GM18502 (cell line): ENCODE data around the gene DUSP11.
"Not testable (repeated sequence)": the region's sequence is repeated elsewhere in the genome, so short reads cannot be mapped to it uniquely, and the experiment has no call there.

ENCODE experiments used
- ATAC-seq: cut with Tn5 transposase; IDR thresholded peaks from one replicate; pipeline ENCODE4 v1.9.1; 2021; ENCODE audit warnings: mild to moderate bottlenecking; ENCODE audit not compliant: unreplicated experiment, poor library complexity

DUSP11 gene

GRCh38 chr2:73779467-73780236, at the start of gene DUSP11:
Gene DUSP11 (minus strand): TSS chr2:73780103. CDS start chr2:73779974, 129 bp downstream.
- ATAC-seq: peak; percentile 99

DNA sequence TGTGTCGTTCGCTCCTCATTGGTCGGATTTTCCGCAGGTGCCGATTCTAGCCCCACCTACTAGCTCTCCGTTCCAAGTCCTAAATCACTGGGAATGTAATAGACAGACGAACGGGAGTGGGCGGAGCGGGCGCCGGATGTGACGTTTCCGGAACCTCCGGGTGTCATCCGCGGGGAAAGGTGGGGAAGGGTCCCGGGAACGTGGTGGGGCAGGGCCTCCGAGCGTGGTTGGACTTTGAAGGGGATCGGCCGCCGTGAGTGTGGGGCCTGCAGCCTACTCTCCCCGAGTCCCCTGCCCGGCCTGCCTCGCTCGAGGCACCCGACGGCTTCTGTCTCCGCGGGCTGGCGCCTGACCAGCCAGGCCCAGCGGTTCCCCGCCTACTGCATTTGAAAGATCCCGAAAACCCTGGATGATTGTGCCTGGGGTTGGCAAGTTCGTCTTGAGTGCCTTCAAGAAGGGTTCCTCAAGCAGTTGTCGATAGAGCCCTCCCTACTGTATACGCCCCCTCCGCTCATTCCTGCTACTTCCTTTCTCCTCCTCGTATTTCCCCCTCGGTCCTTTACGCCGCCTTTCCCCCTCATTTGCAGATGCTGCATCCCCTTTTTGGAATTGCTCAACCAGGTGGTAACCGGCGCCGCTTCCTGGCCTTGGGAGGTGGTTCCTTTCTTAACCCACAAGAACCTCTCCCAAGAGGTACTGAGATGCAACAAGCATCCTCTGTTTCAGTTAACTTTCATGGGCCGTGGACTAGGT, 49.1 kb upstream of the DUSP11 start, which contains the start of gene STAMBP:
Gene STAMBP, plus strand, starts transcription at position 144 of the 753 bp plus-strand sequence. CDS start 1,896 bp downstream, outside the sequence.
- peak; percentile 89 for ATAC-seq

- ATAC-seq: no peak
Observed at GRCh38 chr2:73828389-73828817, 48.5 kb upstream of the DUSP11 start.

DNA sequence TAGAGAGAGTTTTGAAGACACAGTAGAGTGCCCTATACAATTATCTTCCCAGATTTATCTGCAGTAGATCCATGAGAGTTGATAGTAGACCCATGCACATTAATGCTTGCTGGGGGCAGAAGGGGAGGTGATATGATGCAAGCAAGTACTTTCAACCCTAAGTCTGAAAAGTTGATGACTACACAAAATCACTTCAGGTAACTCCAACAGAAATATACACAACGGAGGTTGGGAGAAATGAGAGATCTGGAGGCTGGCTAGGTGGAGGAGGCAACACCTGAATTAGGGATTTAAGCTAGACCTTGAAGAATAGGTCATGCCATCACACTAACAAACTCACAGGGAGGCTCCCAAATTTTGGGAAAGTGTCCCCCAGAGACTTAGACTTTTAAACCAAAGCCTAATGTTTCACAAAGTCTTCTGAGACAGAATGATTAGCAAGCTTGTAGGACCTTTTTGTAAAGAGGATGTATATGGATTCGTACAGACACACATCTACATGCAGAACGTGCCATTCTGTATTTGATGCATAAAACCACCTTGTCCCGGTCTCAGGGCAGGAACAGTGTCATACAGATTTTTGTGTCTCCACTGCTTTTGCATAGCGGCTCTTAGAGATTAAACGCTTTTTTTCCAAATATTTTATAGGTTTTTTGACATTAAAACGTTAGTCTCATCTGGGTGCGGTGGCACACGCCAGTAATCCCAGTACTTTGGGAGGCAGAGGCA, 47.9 kb upstream of the DUSP11 start:
- no peak for ATAC-seq

DNA sequence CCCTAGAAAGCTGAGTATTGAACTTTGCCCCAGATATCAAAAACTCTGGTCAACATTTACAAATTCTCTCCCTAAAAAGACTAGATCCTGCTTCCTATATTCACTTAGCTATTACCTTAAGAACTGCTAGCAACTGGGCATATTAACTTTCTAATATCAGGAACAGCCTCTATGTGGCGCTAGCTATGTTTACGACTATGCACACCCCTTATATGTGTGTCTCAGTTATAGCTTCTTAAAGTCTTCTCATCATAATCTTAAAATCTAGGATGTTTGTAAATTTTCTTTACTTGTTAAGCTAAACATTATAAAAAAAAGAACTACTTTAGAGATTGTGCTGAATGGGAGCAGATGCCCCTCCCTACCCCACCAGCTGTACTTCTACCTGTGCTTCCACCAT, 47.1 kb upstream of the DUSP11 start:
- ATAC-seq: no peak

DNA sequence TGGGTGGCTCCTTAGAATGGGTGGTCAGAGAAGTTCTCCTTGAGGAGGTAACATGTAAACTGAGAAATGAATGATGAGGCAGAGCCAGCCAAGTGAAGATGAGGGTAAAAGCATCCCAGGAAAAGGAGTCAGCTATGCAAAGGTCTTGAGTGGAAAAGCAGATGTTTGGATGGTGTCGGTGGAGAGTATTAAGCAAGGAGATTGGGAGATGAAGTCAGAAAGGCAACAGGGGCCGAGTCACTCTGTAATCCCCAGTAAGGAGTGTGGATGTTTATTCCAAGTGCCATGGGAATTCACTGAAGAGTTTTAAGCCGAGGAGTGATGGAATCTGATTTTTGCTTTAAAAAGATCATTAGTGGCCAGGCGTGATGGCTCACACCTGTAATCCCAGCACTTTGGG, 45.5 kb upstream of the DUSP11 start:
- ATAC-seq: no peak

GRCh38 chr2:73823916-73824523, 44.1 kb upstream of the DUSP11 start:
- no peak for ATAC-seq

DNA sequence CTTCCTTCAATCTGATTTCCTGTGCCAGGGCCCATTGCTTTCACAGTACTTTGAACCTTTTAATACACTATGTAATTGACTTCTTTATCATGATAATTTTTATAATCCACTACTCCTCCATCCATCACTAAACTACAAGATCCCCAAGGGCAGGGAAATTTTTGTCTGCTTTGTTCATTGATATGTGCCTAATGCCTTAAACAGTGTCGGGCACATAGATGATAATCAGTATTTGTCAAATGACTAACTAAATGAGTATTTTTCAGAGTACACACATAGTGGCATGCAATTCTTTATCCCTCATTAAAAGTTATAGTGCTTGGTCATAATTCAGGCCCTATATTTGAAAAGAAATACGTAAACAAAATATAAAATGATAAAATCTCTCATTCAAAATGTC, 43.5 kb upstream of the DUSP11 start:
- no peak for ATAC-seq

DNA sequence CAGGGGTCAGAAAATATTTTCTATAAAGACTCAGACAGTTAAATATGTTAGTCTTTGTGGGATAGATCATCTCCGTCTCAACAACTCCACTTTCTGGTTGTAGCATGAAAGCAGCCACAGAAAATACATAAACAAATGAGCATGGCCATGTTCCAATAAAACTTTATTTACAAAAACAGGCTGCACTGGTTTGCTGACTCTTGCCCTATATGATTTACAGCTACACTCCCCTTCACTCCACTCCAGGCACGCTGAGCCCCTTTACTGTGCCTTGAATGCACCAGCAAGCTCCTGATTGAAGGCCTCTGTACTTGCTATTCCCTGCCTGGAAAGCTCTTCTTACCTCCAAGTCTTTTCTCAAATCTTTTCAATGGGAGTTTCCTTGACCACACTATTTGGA, 43.1 kb upstream of the DUSP11 start:
- no peak for ATAC-seq

DNA sequence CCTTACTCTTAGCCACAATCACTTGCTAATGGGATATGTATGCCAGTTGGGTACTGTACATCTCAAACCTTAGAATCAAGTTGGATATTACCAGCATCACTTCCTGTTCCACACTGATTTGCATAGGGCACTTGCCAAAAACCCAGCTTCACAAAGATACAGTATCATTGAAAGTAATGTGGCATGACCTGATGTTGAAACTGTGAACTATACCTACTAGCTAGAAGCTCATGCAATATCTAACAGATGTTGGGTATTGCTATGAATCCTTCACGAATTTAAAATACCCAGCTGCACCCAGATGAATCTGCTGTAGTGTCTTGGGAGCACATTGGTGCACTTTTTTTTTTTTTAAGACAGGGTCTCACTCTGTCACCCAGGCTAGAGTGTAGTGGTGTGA, 42.4 kb upstream of the DUSP11 start:
- peak; percentile 65 for ATAC-seq

DNA sequence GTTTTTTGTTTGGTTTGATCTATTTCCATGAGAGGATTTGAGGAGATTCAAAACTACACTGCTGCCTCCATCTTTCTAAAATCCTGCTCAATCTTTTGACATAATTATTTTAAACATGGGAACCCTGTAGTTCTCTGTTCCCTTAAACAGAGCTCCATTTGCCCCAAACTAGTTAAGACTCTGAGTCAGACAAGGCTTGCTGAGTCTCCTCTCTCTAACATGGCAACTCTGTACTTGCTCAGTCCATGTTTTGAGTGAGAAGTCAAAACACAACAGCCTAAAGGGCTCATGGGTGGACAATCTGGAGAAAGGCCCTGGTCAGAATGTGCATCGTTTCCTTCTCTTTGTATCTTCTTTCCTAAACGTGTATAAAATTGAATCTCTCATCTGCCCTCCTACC, 41.8 kb upstream of the DUSP11 start:
- ATAC-seq: no peak

DNA sequence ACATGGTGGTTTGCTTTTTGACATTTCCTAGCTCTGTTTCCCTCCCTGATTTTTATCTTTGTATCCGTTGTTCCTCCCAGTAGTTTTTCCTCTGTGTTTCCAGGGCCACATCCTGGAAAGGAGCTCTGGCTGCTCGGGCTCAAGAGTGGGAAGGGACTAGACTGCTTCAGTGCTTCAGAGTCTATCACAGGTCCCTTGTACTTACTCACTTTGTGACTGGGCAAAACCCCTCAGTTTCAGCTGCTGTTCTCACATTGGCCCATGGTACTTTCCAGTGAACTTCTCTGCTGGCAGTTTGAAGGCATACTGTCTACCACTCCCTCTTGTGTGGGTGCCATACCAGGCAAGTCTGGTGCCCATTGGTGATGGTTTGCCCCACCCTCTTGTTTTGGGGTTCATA, 41.3 kb upstream of the DUSP11 start:
- ATAC-seq: peak; percentile 83

GRCh38 chr2:73818296-73818695, 38.4 kb upstream of the DUSP11 start:
- no peak for ATAC-seq

DNA sequence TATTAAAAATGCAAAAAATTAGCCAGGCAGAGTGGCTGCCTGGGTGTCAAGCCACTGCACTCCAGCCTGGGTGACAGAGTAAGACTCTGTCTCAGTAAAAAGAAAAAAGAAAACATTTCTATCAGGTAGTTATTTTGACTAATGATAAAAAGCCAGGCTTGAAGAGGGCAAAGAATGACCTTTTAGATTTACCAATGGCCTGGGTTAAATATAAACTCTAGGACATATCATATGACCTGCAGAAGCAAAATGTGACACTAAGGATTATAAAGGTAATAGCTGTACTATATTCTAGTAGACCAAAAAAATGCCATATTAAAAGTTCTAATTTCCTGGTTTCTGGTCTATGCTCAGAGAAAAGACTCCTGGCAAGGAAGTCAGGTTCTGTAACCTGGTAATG, 32.7 kb upstream of the DUSP11 start:
- ATAC-seq: no peak

DNA sequence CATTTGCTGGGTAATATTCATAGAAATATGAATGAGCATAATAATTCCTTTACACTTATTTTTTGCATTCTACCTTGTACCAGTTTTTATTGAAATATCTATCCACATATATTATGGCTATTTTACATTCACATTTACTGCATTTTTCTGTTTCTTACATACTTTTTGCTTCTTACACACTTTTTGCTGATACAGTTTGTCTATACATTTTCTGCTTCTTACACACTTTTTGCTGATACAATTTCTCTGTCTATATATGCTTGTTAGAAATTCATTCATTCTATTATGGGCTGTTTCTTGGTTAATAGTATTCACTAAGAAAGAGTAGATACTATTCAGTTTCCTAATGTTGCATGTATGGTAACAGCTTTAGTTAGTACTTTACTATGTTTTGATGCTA, 32.0 kb upstream of the DUSP11 start:
- ATAC-seq: no peak

DNA sequence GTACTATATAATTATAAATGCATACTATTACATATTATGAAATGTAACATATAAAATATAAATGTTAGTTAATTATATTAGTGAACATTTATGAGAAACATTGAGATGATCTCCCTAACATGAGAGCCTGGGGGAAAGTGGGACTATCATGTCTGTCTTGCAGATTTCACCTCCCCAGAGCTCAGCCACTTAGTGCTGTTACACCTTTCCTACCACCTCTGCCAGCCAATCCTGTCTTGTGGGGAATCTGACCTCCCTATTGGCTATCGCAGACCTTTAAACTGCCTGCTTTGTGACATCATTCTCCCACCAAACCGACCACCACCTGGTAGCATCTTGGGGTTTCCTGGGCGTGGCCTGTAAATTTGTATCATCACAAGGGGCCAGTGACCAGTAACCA, 4.0 kb upstream of the DUSP11 start, which contains the start of gene C2orf78:
Gene C2orf78, plus strand, starts transcription at position 301 of the 400 bp plus-strand sequence. CDS start 127 bp downstream, outside the sequence.
- ATAC-seq: not testable (repeated sequence)

GRCh38 chr2:73783402-73783801, 3.5 kb upstream of the DUSP11 start:
- ATAC-seq: not testable (repeated sequence)

- no peak for ATAC-seq
Observed at GRCh38 chr2:73780237-73780582, 307 bp upstream of the DUSP11 start.

DNA sequence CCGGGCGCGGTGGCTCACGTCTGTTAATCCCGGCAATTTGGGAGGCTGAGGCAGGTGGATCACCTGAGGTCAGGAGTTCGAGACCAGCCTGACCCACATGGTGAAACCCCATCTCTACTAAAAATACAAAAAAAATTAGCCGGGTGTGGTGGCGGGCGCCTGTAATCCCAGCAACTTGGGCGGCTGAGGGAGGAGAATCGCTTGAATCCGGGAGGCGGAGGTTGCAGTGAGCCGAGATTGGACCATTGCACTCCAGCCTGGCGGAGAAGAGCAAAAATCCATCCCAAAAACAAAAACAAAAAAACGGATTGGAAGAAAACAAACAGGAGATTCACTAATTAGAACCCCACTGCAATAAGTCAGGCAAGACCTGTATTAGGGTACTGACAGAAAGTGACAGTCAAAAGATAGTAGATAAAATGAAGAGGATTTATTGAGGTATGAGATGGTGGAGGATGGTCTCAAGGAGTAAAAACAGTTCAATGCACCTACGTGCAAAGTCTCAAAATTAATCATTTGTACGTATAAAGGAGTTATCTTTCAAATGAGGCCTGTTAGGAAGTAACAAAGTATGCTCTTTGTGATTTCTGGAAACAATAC, 936 bp downstream of the DUSP11 start:
- ATAC-seq: not testable (repeated sequence)
